Ectodermal cell (in vitro differentiated cells): Measurements from ENCODE around the gene CR1L.
"Not testable (repeated sequence)": the region's sequence is repeated elsewhere in the genome, so short reads cannot be mapped to it uniquely, and the experiment has no call there.

Experiments
- H3K27ac ChIP-seq: 2 replicates; pipeline ENCODE4 v1.7.0; 2013; ENCODE audit warnings: mild to moderate bottlenecking, low read depth, low read length; ENCODE audit not compliant: insufficient read depth, poor library complexity, severe bottlenecking
- H3K27me3 ChIP-seq: 2 replicates; pipeline ENCODE4 v1.7.0; 2013; ENCODE audit warnings: mild to moderate bottlenecking, low read length; ENCODE audit not compliant: insufficient read depth, control insufficient read depth, poor library complexity, severe bottlenecking
- H3K36me3 ChIP-seq: one replicate; pipeline ENCODE4 v1.7.0; 2013; ENCODE audit warnings: low read length; ENCODE audit not compliant: control insufficient read depth, insufficient read depth
- H3K4me1 ChIP-seq: one replicate; pipeline ENCODE4 v1.7.0; 2013; ENCODE audit warnings: low read length; ENCODE audit not compliant: control insufficient read depth, insufficient read depth
- H3K4me3 ChIP-seq: 2 replicates; pipeline ENCODE4 v1.7.0; 2013; ENCODE audit warnings: low read depth, low read length, control low read depth; ENCODE audit not compliant: insufficient read depth
- H3K9me3 ChIP-seq: 2 replicates; pipeline ENCODE4 v1.7.0; 2013; ENCODE audit warnings: mild to moderate bottlenecking, low read length, moderate library complexity; ENCODE audit not compliant: control insufficient read depth
- WGBS, 2 experiments: methylation state at CpG; one replicate each; pipeline ENCODE4 v1.1.7; 2013; ENCODE audit warnings: missing lambda C conversion rate in 2 of 2; 5-methylcytosine and 5-hydroxymethylcytosine counted together

The CR1L gene

GRCh38 chr1:207658408-207658807, 13.5 kb downstream of the CR1L start:
- H3K4me1 ChIP-seq: no peaks in the 10 kb centered on the region
- H3K27me3 ChIP-seq: no peaks in the 10 kb centered on the region
- H3K27ac ChIP-seq: no peak overlapping the region
- H3K4me3 ChIP-seq: no peak overlapping the region
- H3K36me3 ChIP-seq: no peaks in the 10 kb centered on the region
- WGBS, 2 experiments: 85 to 86% methylated on average over 7 of the region's 7 CpGs
- H3K9me3 ChIP-seq: no peaks in the 10 kb centered on the region

GRCh38 chr1:207658904-207659485, 14.1 kb downstream of the CR1L start:
- no peaks in the 10 kb centered on the region for H3K27me3 ChIP-seq
- no peaks in the 10 kb centered on the region for H3K36me3 ChIP-seq
- no peaks in the 10 kb centered on the region for H3K4me1 ChIP-seq
- 88 to 89% methylated on average over 9 of the region's 9 CpGs for WGBS, 2 experiments
- H3K9me3 ChIP-seq: no peaks in the 10 kb centered on the region
- no peak overlapping the region for H3K4me3 ChIP-seq
- H3K27ac ChIP-seq: no peak overlapping the region

GRCh38 chr1:207659545-207660153, 14.7 kb downstream of the CR1L start:
- H3K9me3 ChIP-seq: no peaks in the 10 kb centered on the region
- H3K27ac ChIP-seq: no peak overlapping the region
- no peaks in the 10 kb centered on the region for H3K36me3 ChIP-seq
- H3K4me1 ChIP-seq: no peaks in the 10 kb centered on the region
- 82 to 84% methylated on average over 10 of the region's 10 CpGs for WGBS, 2 experiments
- no peak overlapping the region for H3K4me3 ChIP-seq
- H3K27me3 ChIP-seq: no peaks in the 10 kb centered on the region

GRCh38 chr1:207661420-207661819, 16.5 kb downstream of the CR1L start:
- not testable (repeated sequence) for H3K4me1 ChIP-seq, H3K36me3 ChIP-seq, H3K27me3 ChIP-seq, H3K9me3 ChIP-seq, H3K4me3 ChIP-seq, H3K27ac ChIP-seq
- WGBS, 2 experiments: 93% methylated on average over 2 of the region's 2 CpGs; no CpG with 5 or more reads in 1 of the 2 experiments

- no peak overlapping the region for H3K4me3 ChIP-seq
- H3K36me3 ChIP-seq: no peaks in the 10 kb centered on the region
- peaks cover 27% of the 10 kb centered on the region for H3K27me3 ChIP-seq
- WGBS, 2 experiments: 92 to 96% methylated on average over 1 of the region's 1 CpG
- H3K4me1 ChIP-seq: no peaks in the 10 kb centered on the region
- H3K9me3 ChIP-seq: peaks cover 3% of the 10 kb centered on the region
- H3K27ac ChIP-seq: no peak overlapping the region
These were observed 21.4 kb downstream of the CR1L start for GRCh38 chr1:207666342-207666741.

GRCh38 chr1:207669528-207670009, 24.6 kb downstream of the CR1L start:
- H3K9me3 ChIP-seq: peaks cover 3% of the 10 kb centered on the region
- H3K27me3 ChIP-seq: peaks cover 27% of the 10 kb centered on the region
- H3K4me1 ChIP-seq: no peaks in the 10 kb centered on the region
- no peak overlapping the region for H3K27ac ChIP-seq
- peak overlapping the region; percentile 10 for H3K4me3 ChIP-seq
- 64 to 68% methylated on average over 44 of the region's 44 CpGs for whole genome bisulfite sequencing, 2 experiments
- H3K36me3 ChIP-seq: no peaks in the 10 kb centered on the region

GRCh38 chr1:207670192-207670591, 25.3 kb downstream of the CR1L start:
- H3K9me3 ChIP-seq: peaks cover 3% of the 10 kb centered on the region
- no peak overlapping the region for H3K4me3 ChIP-seq
- peaks cover 27% of the 10 kb centered on the region for H3K27me3 ChIP-seq
- H3K36me3 ChIP-seq: no peaks in the 10 kb centered on the region
- H3K27ac ChIP-seq: no peak overlapping the region
- H3K4me1 ChIP-seq: no peaks in the 10 kb centered on the region
- WGBS, 2 experiments: 94 to 95% methylated on average over 3 of the region's 3 CpGs

- Histone ChIP-seq H3K9me3 (peaks cover 3% of the 10 kb centered on the region), H3K4me3 (no peak overlapping the region), H3K36me3 (no peaks in the 10 kb centered on the region), H3K27me3 (peaks cover 27% of the 10 kb centered on the region), H3K27ac (no peak overlapping the region), H3K4me1 (no peaks in the 10 kb centered on the region)
- WGBS, 2 experiments: 74 to 79% methylated on average over 3 of the region's 3 CpGs
These were observed 26.1 kb downstream of the CR1L start for GRCh38 chr1:207670997-207671396.

GRCh38 chr1:207672522-207673130, 27.7 kb downstream of the CR1L start:
- H3K27me3 ChIP-seq: peaks cover 27% of the 10 kb centered on the region
- H3K9me3 ChIP-seq: no peaks in the 10 kb centered on the region
- H3K27ac ChIP-seq: no peak overlapping the region
- WGBS, 2 experiments: 26 to 29% methylated on average over 3 to 4 of the region's 5 CpGs
- no peaks in the 10 kb centered on the region for H3K4me1 ChIP-seq
- no peak overlapping the region for H3K4me3 ChIP-seq
- no peaks in the 10 kb centered on the region for H3K36me3 ChIP-seq

- WGBS, 2 experiments: 82 to 85% methylated on average over 5 to 6 of the region's 6 CpGs
- Histone ChIP-seq H3K27ac (no peak overlapping the region), H3K4me1 (no peaks in the 10 kb centered on the region)
These were observed 28.5 kb downstream of the CR1L start for GRCh38 chr1:207673399-207673798.

More at GRCh38 chr1:207673399-207673798, 28.5 kb downstream of the CR1L start:
- Histone ChIP-seq H3K27me3 (peaks cover 27% of the 10 kb centered on the region), H3K9me3 (no peaks in the 10 kb centered on the region), H3K36me3 (no peaks in the 10 kb centered on the region), H3K4me3 (no peak overlapping the region)
